GM18858 (cell line): ENCODE measurements around the gene C5orf15.
A peak's percentile ranks its signal among the peaks of the same experiment; 100 is the strongest.
"Not testable (repeated sequence)": the region's sequence is repeated elsewhere in the genome, so short reads cannot be mapped to it uniquely, and the experiment has no call there.

ENCODE experiments used
- ATAC-seq: cut with Tn5 transposase; IDR thresholded peaks from one replicate; pipeline ENCODE4 v1.9.1; 2021; ENCODE audit not compliant: unreplicated experiment

Gene C5orf15

GRCh38 chr5:133963493-133964128 is 4.8 kb downstream of the C5orf15 start:
- ATAC-seq: no peak

GRCh38 chr5:133962801-133963476 is 5.5 kb downstream of the C5orf15 start:
- ATAC-seq: no peak

GRCh38 chr5:133962131-133962530 is 6.3 kb downstream of the C5orf15 start:
- no peak for ATAC-seq

- no peak for ATAC-seq
Observed at GRCh38 chr5:133959643-133960042, 8.8 kb downstream of the C5orf15 start.

- no peak for ATAC-seq
Observed at GRCh38 chr5:133957591-133957990, 10.8 kb downstream of the C5orf15 start.

- ATAC-seq: no peak
Observed at GRCh38 chr5:133957080-133957479, 11.3 kb downstream of the C5orf15 start.

GRCh38 chr5:133956196-133956595 is 12.2 kb downstream of the C5orf15 start:
- not testable (repeated sequence) for ATAC-seq

GRCh38 chr5:133953568-133954145 is 14.8 kb downstream of the C5orf15 start:
- ATAC-seq: no peak

- ATAC-seq: no peak
Observed at GRCh38 chr5:133952729-133953567, 15.5 kb downstream of the C5orf15 start.

GRCh38 chr5:133950821-133951612 is 17.4 kb downstream of the C5orf15 start:
- no peak for ATAC-seq

- ATAC-seq: no peak
Observed at GRCh38 chr5:133948721-133949120, 19.7 kb downstream of the C5orf15 start.

- no peak for ATAC-seq
Observed at GRCh38 chr5:133947431-133947841, 21.0 kb downstream of the C5orf15 start.

GRCh38 chr5:133945568-133945967 is 22.9 kb downstream of the C5orf15 start:
- ATAC-seq: no peak

- peak; percentile 53 for ATAC-seq
Observed at GRCh38 chr5:133944263-133945185, 23.9 kb downstream of the C5orf15 start.

- ATAC-seq: no peak
Observed at GRCh38 chr5:133943475-133943817, 25.0 kb downstream of the C5orf15 start.

- ATAC-seq: no peak
Observed at GRCh38 chr5:133942614-133943474, 25.6 kb downstream of the C5orf15 start.

- no peak for ATAC-seq
Observed at GRCh38 chr5:133941456-133942196, 26.8 kb downstream of the C5orf15 start.

- no peak for ATAC-seq
Observed at GRCh38 chr5:133939668-133940067, 28.8 kb downstream of the C5orf15 start.
